Liver (tissue), 9 donors: Measurements from ENCODE around the gene ENDOU. TPM values are rescaled to one million over a fixed set of nuclear protein-coding genes. Genes with fewer than 3 reads are reported as not detected.
"Not testable (repeated sequence)": the region's sequence is repeated elsewhere in the genome, so short reads cannot be mapped to it uniquely, and the experiment has no call there.

Experiments
- DNase-seq: peaks from one replicate; pipeline ENCODE4 v3.0.0-alpha.2; 2017; ENCODE audit warnings: low spot score
- H3K27ac ChIP-seq, 2 donors: one replicate each; pipeline ENCODE4 v1.7.0; 2013; ENCODE audit warnings: inconsistent platforms in 2 of 2, low read length in 2 of 2, control low read depth in 1 of 2, low read depth in 1 of 2, mild to moderate bottlenecking in 1 of 2
- H3K27me3 ChIP-seq, 4 donors: one replicate each; pipeline versions ENCODE4 v1.6.1 to v1.7.0; 2013; ENCODE audit warnings: low read length in 3 of 4, inconsistent platforms in 1 of 4, mild to moderate bottlenecking in 1 of 4, moderate library complexity in 1 of 4; ENCODE audit not compliant: control insufficient read depth in 4 of 4, insufficient read depth in 4 of 4
- H3K36me3 ChIP-seq, 4 donors: one replicate each; pipeline versions ENCODE4 v1.6.1 to v1.7.0; 2013; ENCODE audit warnings: low read length in 3 of 4, mild to moderate bottlenecking in 3 of 4, low read depth in 1 of 4, moderate library complexity in 1 of 4; ENCODE audit not compliant: control insufficient read depth in 4 of 4, insufficient read depth in 3 of 4
- H3K4me1 ChIP-seq, 4 donors: one replicate each; pipeline versions ENCODE4 v1.6.1 to v1.7.0; 2013; ENCODE audit warnings: low read length in 3 of 4, mild to moderate bottlenecking in 3 of 4, moderate library complexity in 1 of 4; ENCODE audit not compliant: control insufficient read depth in 4 of 4, insufficient read depth in 4 of 4
- H3K4me3 ChIP-seq, 3 donors: one replicate each; pipeline versions ENCODE4 v1.6.1 to v1.7.0; 2013; ENCODE audit warnings: low read length in 3 of 3, control low read depth in 1 of 3, low read depth in 1 of 3, mild to moderate bottlenecking in 1 of 3
- H3K9ac ChIP-seq, 2 donors: one replicate each; pipeline ENCODE4 v1.7.0; 2013; ENCODE audit warnings: low read length in 2 of 2, mild to moderate bottlenecking in 2 of 2, moderate library complexity in 2 of 2, control low read depth in 1 of 2, low read depth in 1 of 2
- H3K9me3 ChIP-seq, 4 donors: one replicate each; pipeline versions ENCODE4 v1.6.1 to v1.7.0; 2013; ENCODE audit warnings: low read length in 3 of 4; ENCODE audit not compliant: control insufficient read depth in 4 of 4
- WGBS: extraction: QIAGEN DNeasy Blood & Tissue Kit; methylation state at CpG from one replicate; pipeline ENCODE4 v1.1.7; 2013; 5-methylcytosine and 5-hydroxymethylcytosine counted together
- polyA plus RNA-seq, 2 donors: library from polyadenylated mRNA; stranded (reverse) in 1 of 2; unstranded in 1 of 2; fragments of 200-250 nt in 1 of 2; fragments of >200 nt in 1 of 2; fragmentation: Nextera tagmentation in 1 of 2; extraction: Ambion mirVana in 1 of 2; gene quantifications; one replicate each; pipeline versions ENCODE4 v1.2.1 to v1.2.3, GENCODE V29; 2013 to 2015
- total RNA-seq, 2 donors: library from RNA; depleted of rRNA; stranded (reverse); fragments of >200 nt; gene quantifications; one replicate each; pipeline ENCODE4 v1.2.3, GENCODE V29; 2014
- donor health status: healthy.
- donor health status: healthy.
- donor health status: healthy.
- donor health status: healthy.
- donor health status: healthy.

The ENDOU gene
- total and polyA plus RNA-seq, 4 donors = 0.25 TPM; not detected in 3

DNA sequence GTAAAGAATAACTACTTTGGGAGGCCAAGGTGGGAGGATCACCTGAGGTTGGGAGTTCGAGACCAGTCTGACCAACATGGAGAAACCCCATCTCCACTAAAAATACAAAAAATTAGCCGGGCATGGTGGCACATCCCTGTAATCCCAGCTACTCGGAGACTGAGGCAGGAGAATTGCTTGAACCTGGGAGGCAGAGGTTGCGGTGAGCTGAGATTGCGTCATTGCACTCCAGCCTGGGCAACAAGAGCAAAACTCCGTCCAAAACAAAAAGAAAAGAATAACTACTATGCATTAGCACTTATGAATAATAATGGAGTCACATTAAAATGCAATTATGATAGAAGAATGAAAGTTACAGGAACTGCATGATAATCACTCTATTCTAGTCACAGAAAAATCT lies 57.4 kb downstream of the ENDOU start:
- H3K4me3 ChIP-seq, H3K9ac ChIP-seq, H3K9me3 ChIP-seq, H3K4me1 ChIP-seq, DNase-seq, H3K27ac ChIP-seq, H3K27me3 ChIP-seq: not testable (repeated sequence)
- WGBS = 94% methylated on average over 6 of the region's 6 CpGs
- peaks cover 3 to 21% (median 17%) of the 10 kb centered on the region in 4 donors for H3K36me3 ChIP-seq

Other genes starting within 250 kb of the ENDOU start
- 1 to 10 TPM; 7.9 to 8.1 TPM for gene RPAP3, start 19.5 kb downstream of the ENDOU start, total RNA-seq
- gene RPAP3, start 19.5 kb downstream of the ENDOU start, polyA plus RNA-seq = 1 to 10 TPM; 5.5 to 8.0 TPM
- gene RAPGEF3, start 33.4 kb upstream of the ENDOU start, total RNA-seq = 1 to 10 TPM; 1.3 to 4.3 TPM
- 1 to 10 TPM; 1.3 to 1.6 TPM for gene RAPGEF3, start 33.4 kb upstream of the ENDOU start, polyA plus RNA-seq
- 10 to 100 TPM in 1 of 2 donors, 1 to 10 TPM in 1; 6.1 to 15.4 TPM for gene SLC48A1, start 47.7 kb upstream of the ENDOU start, total RNA-seq
- gene SLC48A1, start 47.7 kb upstream of the ENDOU start, polyA plus RNA-seq = 10 to 100 TPM in 1 of 2 donors, 1 to 10 TPM in 1; 8.3 to 10.4 TPM
- gene HDAC7, start 94.4 kb upstream of the ENDOU start, total RNA-seq = 10 to 100 TPM in 1 of 2 donors, 1 to 10 TPM in 1; 7.1 to 14.7 TPM
- 1 to 10 TPM; 3.5 to 7.2 TPM for gene HDAC7, start 94.4 kb upstream of the ENDOU start, polyA plus RNA-seq
- gene VDR, start 179.5 kb upstream of the ENDOU start, total RNA-seq = under 1 TPM; 0.25 to 0.42 TPM
- gene VDR, start 179.5 kb upstream of the ENDOU start, polyA plus RNA-seq = under 1 TPM; 0.28 to 0.47 TPM
- gene TMEM106C, start 238.1 kb upstream of the ENDOU start, total RNA-seq = 10 to 100 TPM; 18.8 to 57.8 TPM
- 10 to 100 TPM; 16.2 to 31.5 TPM for gene TMEM106C, start 238.1 kb upstream of the ENDOU start, polyA plus RNA-seq